ENCODE data around the gene NDUFA13.

Gene NDUFA13

GRCh38 chr19:19498255-19498991 is 17.6 kb upstream of the NDUFA13 start:
- no peak for DNase-seq (ENCODE audit: low read depth)
- no peak for TF ChIP-seq CTCF (conservative IDR thresholded peaks at IDR 0.05; ENCODE audit: control insufficient read depth, insufficient read depth, low read depth, low read length)
- H3K4me3 ChIP-seq (ENCODE audit: control insufficient read depth, low read depth, low read length): no peak overlapping the region

- no peak for DNase-seq (ENCODE audit: low read depth)
- H3K4me3 ChIP-seq (ENCODE audit: control insufficient read depth, low read depth, low read length): no peak overlapping the region
- no peak for TF ChIP-seq CTCF (conservative IDR thresholded peaks at IDR 0.05; ENCODE audit: control insufficient read depth, insufficient read depth, low read depth, low read length)
Measured at GRCh38 chr19:19499272-19499995, 16.6 kb upstream of the NDUFA13 start.

- DNase-seq (ENCODE audit: low read depth): no peak
- H3K4me3 ChIP-seq (ENCODE audit: control insufficient read depth, low read depth, low read length): no peak overlapping the region
- TF ChIP-seq CTCF (conservative IDR thresholded peaks at IDR 0.05; ENCODE audit: control insufficient read depth, insufficient read depth, low read depth, low read length): no peak
Measured at GRCh38 chr19:19500975-19501644, 14.9 kb upstream of the NDUFA13 start.

GRCh38 chr19:19501798-19502197 is 14.2 kb upstream of the NDUFA13 start:
- no peak for TF ChIP-seq CTCF (conservative IDR thresholded peaks at IDR 0.05; ENCODE audit: control insufficient read depth, insufficient read depth, low read depth, low read length)
- no peak overlapping the region for H3K4me3 ChIP-seq (ENCODE audit: control insufficient read depth, low read depth, low read length)
- no peak for DNase-seq (ENCODE audit: low read depth)

GRCh38 chr19:19502281-19502680 is 13.7 kb upstream of the NDUFA13 start:
- no peak for DNase-seq (ENCODE audit: low read depth)

More at GRCh38 chr19:19502281-19502680, 13.7 kb upstream of the NDUFA13 start:
- no peak for TF ChIP-seq CTCF (conservative IDR thresholded peaks at IDR 0.05; ENCODE audit: control insufficient read depth, insufficient read depth, low read depth, low read length)
- H3K4me3 ChIP-seq (ENCODE audit: control insufficient read depth, low read depth, low read length): no peak overlapping the region
